Esophagus muscularis mucosa (tissue), 3 donors: ENCODE measurements around the gene BRINP1.

Experiments used
- EP300 ChIP-seq: sonication (generic); formaldehyde crosslinking; IDR thresholded peaks from one replicate; pipeline ENCODE4 v1.6.1; 2017; ENCODE audit warnings: antibody characterized with exemption
- TF ChIP-seq, protein P1 (sequence below), 3 experiments: fragments of 200-600 bp in 2 of 3; fragments of 450-650 bp in 1 of 3; sonication (generic) in 2 of 3; IDR thresholded peaks; one replicate each; pipeline ENCODE4 v1.5.1; 2017 to 2019; ENCODE audit warnings: antibody characterized with exemption in 3 of 3, mild to moderate bottlenecking in 2 of 3, moderate library complexity in 1 of 3

DNA sequence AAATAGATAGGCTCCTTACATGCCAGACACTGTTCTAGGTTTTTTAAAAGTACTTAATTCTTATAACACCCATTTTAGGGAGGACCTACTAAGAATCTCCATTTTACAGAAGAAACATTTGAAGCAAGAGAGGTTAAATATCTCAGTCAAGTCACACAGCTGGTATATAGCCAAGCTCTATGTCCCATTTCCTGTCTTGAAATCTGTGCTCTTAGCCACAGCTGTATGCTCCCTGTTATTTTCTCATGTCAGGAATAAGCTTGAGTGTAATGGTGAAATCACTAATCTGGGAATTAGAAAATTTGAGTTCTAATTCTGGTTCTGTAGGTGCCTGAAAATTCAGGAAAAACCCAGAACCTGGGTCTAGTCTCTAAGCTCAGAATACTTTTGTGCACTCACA, 208.7 kb downstream of the BRINP1 start:
- TF ChIP-seq, protein P1, sequence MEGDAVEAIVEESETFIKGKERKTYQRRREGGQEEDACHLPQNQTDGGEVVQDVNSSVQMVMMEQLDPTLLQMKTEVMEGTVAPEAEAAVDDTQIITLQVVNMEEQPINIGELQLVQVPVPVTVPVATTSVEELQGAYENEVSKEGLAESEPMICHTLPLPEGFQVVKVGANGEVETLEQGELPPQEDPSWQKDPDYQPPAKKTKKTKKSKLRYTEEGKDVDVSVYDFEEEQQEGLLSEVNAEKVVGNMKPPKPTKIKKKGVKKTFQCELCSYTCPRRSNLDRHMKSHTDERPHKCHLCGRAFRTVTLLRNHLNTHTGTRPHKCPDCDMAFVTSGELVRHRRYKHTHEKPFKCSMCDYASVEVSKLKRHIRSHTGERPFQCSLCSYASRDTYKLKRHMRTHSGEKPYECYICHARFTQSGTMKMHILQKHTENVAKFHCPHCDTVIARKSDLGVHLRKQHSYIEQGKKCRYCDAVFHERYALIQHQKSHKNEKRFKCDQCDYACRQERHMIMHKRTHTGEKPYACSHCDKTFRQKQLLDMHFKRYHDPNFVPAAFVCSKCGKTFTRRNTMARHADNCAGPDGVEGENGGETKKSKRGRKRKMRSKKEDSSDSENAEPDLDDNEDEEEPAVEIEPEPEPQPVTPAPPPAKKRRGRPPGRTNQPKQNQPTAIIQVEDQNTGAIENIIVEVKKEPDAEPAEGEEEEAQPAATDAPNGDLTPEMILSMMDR (IDR thresholded peaks at IDR 0.05): no peak
- no peak for TF ChIP-seq EP300
